Myometrial cell (primary cell): ENCODE results near the gene CCSER2. TPM values are rescaled to one million over a fixed set of nuclear protein-coding genes. Genes with fewer than 3 reads are reported as not detected.

ENCODE experiments used
- total RNA-seq: library from RNA; depleted of rRNA; stranded (reverse); fragments of >200 nt; gene quantifications from 2 replicates; pipeline ENCODE4 v1.2.3, GENCODE V29; 2015

The CCSER2 gene, protein sequence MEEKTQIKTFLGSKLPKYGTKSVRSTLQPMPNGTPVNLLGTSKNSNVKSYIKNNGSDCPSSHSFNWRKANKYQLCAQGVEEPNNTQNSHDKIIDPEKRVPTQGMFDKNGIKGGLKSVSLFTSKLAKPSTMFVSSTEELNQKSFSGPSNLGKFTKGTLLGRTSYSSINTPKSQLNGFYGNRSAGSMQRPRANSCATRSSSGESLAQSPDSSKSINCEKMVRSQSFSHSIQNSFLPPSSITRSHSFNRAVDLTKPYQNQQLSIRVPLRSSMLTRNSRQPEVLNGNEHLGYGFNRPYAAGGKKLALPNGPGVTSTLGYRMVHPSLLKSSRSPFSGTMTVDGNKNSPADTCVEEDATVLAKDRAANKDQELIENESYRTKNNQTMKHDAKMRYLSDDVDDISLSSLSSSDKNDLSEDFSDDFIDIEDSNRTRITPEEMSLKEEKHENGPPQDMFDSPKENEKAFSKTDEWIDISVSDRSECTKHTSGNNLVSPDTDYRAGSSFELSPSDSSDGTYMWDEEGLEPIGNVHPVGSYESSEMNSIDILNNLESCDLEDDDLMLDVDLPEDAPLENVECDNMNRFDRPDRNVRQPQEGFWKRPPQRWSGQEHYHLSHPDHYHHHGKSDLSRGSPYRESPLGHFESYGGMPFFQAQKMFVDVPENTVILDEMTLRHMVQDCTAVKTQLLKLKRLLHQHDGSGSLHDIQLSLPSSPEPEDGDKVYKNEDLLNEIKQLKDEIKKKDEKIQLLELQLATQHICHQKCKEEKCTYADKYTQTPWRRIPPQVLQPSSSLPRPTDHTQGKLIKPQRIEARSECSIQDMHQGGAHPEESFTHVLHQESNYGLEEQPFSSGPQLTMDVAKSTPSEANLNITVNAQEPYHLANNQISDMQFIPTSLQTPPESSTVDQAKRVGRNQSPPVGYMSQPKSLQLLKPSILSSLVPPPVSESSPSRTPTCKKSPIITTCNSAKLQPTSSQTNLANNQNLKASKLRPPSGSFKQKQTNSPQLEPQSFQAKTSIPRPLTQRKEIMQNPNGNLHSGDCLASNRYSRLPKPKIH
- total RNA-seq: 16.0 and 16.1 TPM in 2 replicates

DNA sequence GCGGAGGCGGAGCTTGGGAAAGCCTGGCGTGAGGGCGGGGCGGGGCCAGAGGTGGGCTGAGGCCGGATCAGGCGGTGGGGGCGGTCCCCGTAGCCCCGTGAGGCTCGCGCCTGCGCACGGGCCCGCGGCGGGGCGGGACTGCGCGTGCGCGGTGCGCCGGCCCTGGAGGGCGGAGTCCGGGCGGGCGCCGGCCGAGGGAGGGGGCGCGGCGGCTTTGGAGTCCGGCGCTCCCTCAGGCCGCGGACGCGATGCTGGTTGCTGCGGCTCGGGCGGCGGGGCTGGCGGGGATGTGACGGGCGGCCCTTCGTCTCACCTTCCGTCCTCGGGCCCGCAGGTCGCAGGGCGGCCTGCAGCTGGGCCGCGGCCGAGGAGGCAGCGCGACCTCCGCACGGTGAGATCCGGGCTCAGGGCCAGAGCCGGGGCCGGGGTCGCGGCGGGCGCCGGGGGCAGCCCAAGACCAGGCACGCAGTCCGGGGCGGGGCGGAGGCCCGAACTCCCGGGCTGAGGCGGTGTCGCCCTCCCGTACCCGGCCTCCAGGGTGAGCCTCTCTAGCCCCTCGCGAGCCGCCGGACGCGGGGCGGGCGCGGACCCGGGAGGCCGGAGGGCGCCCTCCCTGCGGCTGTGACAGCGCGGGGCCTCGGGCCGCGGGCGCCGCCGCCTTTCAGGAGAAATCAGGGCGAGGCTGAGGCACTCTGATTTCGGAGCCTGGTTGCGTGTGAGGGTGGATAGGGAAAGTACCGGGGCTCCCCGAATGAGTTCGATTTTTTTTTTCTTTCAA, at the start of gene CCSER2:
Gene CCSER2, plus strand, starts transcription at position 172 of the 778 bp plus-strand sequence. CDS start 42,464 bp downstream, outside the sequence.

Other genes with a start within 250 kb of the CCSER2 start
- gene GHITM, start 189.1 kb upstream of the CCSER2 start, total RNA-seq: 197 and 222 TPM in 2 replicates
- not detected in 2 replicates for gene GPR15LG, start 154.8 kb upstream of the CCSER2 start, total RNA-seq
- under 0.01 and 0.58 TPM in 2 replicates for gene CDHR1, start 134.1 kb upstream of the CCSER2 start, total RNA-seq
- not detected in 2 replicates for gene LRIT2, start 103.0 kb upstream of the CCSER2 start, total RNA-seq
- not detected in 2 replicates for gene LRIT1, start 87.0 kb upstream of the CCSER2 start, total RNA-seq
- not detected in 2 replicates for gene RGR, start 83.5 kb upstream of the CCSER2 start, total RNA-seq